GM18868 (cell line): Measurements from ENCODE around the gene SHROOM4.

Experiments
- ATAC-seq: cut with Tn5 transposase; IDR thresholded peaks from one replicate; pipeline ENCODE4 v1.9.1; 2021; ENCODE audit warnings: mild to moderate bottlenecking, moderate library complexity; ENCODE audit not compliant: unreplicated experiment

Gene SHROOM4

DNA sequence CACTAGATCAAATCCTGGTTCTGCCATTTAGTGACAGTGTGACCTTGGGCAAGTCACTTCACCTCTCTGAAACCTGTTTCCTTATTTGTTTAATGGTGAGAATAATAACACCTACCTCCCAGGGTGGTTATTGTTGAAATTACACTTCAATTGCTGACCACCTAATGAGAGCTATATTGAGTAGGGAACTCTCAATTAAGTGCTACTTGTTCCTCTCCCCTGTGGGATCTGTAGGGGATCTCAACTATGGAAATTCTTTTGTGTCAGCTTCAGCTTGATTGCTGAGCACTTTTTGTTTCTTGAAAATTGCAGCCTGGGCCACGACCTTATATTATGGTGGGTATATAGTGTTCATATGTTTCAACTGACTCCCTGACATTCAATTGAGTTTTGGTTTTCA, 102.1 kb downstream of the SHROOM4 start:
- no peak for ATAC-seq

DNA sequence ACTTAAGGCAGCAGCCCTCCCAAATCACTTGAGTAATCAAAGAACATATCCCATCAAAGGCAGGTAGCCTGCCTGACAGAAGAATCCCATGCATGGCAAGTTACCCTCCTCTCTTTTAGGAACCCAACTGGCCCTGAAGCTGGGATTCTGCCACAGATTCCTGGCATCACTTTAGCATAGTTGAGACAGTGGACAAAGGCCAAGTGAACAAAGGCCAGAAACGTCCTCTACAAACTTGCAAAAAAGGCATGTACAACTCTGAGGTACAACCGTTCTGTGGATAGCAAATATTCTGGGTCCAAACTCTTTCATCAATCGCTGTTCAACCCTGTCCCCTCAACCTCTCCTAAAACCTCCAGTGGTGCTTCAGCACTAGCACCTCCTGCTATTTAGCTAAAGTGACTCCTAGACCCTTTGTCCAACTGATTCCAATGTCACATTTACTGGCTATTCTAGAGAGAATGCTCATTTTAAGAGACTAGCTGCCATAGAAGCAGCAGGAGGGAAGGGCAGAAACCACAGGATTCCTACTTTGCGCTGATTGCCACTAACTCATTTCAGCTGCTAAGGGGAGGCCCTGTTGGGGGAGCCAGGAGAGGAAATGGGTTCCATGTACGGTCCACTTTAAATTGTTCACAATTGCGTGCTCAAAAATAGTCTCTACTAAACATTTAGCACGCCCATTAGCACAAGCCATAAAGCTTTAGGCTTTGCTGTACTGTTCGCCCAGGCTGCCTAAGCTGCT, 105.9 kb downstream of the SHROOM4 start:
- ATAC-seq = no peak

DNA sequence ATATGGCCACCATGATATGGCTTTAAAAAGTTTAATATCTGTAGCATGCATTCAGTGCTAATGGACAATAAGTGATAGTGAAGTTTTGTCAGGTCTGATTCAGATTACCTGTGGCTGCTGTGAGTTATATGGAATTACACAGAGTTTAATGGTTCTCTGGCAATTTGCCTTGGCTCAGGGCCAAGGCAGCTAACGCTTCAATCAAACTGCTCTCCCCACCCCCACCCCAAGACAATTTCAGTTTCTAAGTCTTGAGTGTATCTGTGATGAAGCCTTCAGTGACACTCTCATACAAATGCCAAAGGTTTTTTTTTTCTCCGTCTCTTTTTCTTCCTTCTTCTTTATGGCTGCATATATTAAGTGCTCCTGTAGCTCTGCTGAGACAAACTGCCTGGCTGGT, 106.6 kb downstream of the SHROOM4 start:
- ATAC-seq = no peak

DNA sequence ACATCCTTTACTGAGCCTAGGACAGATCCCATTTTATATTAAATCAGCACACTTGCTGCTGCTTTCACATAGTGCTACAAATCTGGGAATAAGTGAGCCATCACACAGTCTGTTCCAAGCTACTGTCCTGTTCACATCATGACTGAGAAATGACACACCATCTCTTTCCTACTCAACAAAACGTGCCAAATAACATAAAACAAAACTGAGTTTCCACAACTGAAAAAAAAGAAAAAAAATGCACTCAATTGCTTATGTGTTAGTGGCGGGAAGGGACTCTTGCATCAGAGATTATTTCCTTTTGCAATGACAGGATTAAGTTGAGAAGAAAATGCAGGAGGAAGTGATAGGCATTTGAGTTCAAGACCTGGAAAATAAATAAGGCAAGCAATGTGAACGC, 109.0 kb downstream of the SHROOM4 start:
- ATAC-seq = no peak

DNA sequence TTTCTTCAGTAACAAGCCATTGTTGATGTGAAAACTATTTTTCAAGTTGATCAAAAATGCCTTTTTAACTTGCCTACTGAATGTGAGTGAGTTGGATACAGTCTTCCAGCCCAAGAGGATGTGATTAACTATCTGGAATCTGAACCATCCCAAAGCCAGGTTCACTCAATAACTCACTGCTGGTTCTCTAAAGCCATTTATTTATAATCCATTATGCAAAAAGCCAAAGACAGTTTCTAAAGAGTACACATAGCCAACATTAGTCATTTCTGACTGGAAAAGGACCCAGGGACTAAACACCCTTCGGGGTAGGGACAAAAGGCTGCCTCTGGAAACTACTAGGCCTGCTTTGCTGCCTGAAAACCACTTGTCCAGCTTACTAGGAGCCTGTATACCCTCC, 109.6 kb downstream of the SHROOM4 start:
- no peak for ATAC-seq

DNA sequence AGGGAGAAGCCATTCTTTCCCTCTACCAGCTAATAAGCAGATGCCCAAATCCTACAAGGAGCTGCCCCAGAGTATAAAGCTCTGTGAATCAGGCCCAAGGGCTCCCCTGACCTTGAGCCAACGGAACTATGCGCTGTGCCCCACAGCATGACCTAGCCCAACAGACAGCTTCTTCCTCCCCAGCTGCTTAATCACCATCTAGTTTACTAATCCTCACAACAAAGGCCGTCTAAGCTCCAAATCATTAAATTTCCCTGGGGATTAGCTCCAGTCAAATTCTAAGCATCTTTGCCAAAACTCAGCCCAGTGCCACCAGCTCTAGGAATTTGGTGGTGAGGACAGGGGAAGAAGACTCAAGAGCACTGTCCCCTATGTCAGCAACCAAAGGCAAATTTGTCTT, 113.1 kb downstream of the SHROOM4 start:
- no peak for ATAC-seq

DNA sequence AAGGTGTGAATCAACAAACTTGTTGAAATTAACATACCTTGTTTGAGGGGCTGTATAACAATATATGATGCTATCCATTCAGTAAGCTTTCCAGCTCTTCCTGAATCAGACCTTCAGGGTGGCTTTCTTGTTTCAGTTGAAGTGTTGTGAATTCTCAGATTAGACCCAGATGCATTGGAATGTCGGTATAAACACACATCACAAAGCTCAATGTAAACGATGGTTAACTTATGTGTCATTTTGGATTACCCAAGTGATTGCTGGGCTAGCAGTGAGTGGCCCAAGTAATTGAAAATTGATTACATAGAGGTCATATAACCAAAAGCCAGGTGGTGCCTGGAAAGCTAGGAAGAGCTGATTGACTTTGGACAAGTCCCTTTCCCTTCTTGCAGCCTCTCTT, 115.0 kb downstream of the SHROOM4 start:
- ATAC-seq = no peak

DNA sequence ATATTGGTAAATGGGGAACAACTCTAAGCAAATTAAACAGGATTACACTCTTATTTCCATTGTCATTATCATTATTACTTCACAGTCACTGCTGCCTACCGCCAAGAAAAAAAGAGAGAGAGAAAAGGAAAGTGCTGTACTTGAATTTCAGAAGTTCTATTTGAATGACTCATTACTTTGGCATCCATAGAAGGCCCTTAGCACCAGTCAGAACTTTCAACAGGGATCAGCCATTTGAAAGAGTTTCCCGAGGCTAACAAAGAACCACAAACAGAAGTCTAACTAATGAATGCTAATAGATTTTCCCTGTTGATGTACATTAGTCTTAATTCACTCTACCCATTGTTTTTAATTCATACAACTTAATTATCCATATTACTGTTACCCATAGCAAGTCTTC, 116.3 kb downstream of the SHROOM4 start:
- no peak for ATAC-seq

DNA sequence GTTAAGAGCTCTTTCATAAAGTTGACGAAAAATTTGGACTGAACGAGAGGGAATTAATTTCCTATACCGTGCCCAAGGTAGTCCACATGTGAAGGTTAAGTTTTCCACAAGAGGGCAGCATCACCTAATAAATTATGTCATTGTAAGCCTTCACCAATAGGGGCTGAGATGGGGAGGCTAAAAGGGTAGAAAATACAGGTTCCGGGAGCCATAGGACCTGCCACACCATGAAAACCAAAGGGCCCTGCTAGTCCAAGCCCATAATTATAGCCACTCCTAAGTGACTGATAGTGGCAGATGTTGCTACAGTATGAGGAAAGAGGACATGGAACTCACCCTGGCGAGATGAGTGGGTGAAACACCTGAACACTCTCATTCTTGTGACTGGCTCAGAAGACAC, 122.2 kb downstream of the SHROOM4 start:
- ATAC-seq = peak; percentile 94

DNA sequence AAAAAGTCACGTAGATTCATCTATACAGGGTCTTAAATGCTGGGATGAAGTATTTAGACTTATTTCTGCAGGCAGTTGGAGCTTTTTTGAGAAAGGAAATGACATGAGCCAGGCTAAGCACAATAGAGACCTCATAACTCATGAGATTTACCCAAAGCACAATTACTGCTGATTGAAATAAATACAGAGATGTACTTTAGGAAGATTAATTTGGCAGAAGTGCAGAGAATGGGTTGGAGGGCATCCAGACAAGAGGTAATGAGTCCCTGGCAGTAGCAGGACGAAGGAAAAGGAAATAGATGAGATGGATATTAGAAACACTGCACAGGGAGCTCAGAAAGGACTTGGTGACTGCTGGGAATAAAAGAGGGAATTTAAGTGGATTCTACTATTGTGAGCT, 129.1 kb downstream of the SHROOM4 start:
- ATAC-seq = no peak

DNA sequence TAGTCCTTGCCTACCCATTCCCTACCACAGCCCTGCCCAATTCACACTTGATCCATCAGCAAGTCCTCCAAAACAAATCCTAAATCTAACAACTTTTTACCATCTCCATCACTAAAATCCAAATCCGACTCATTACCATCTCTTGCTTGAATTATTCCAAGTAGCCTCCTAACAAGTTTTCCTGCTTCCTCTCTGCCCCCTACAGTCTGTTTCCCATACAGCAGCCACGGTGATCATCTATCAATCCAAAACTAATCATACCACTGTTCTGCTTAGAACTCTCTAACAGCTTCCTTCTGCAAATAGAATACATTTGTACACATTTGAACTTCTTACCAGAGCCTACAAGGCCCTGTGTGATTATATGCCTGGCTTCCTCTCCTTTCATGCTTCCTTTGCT, 133.0 kb downstream of the SHROOM4 start:
- no peak for ATAC-seq

DNA sequence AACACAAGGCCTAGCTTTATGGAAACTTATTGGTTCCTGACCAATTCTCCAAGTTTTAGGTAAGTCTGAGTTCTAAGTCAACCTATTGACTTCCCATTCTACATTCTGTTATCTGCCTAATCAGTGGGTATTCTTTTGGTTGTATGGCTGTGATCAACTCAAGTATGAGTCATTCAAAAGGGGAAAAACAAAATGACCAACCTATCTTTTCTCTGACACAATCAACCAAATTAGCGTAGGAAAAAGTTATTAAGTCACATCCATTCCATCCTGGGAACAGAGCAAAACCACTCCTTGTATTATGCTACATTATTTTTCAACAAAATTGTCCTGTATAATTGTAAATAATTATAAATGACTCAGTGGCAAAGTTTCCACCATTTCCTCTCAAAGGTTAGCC, 136.2 kb downstream of the SHROOM4 start:
- ATAC-seq = no peak

DNA sequence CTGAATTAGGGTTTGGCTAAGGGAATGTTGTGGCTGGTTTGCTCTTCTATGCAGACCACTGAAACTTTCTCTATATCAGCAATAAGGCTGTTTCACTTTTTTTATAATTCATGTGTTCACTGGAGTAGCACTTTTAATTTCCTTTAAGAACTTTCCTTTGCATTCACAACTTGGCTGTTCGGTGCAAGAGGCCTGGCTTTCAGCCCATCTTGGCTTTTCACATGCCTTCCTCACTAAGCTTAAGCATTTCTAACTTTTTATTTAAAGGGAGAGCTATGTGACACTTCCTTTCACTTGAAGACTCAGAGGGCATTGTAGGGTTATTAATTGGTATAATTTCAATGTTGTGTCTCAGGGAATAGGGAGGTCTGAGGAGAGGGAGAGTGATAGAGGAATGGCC, 142.3 kb downstream of the SHROOM4 start:
- no peak for ATAC-seq

DNA sequence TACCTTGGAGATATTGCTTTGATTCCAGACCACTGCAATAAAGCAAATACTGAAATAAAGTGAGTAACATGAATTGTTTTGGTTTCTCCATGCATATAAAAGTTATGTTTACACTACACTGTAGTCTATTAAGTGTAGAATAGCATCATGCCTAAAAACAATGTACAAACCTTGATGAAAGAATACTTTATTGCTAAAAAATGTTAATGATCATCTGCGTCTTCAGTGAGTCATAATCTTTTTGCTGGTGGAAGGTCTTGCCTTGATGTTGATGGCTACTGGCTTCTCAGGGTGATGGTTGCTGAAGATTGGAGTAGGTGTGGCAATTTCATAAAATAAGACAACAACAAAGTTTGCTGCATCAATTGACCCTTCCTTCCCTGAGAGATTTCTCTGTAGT, 145.1 kb downstream of the SHROOM4 start:
- no peak for ATAC-seq

DNA sequence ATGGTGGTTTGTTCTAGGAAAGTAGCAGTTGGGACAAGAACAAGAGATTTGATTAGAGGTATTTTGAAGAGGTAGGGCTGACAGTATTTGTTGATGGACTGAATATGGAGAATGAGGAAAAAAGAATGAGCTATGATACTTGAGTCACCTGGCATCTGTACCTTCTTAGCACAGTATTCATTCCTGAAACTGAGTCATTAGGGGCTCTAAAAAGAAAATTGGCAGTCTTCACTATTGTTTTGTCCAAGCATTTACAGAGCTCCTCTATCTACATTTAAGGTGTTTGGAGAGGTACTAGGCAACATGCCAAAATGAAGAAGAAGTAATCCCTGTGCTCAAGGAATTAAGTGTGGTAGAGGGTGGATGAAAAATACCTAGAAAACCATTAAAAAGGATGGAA, 165.8 kb downstream of the SHROOM4 start:
- ATAC-seq = no peak

DNA sequence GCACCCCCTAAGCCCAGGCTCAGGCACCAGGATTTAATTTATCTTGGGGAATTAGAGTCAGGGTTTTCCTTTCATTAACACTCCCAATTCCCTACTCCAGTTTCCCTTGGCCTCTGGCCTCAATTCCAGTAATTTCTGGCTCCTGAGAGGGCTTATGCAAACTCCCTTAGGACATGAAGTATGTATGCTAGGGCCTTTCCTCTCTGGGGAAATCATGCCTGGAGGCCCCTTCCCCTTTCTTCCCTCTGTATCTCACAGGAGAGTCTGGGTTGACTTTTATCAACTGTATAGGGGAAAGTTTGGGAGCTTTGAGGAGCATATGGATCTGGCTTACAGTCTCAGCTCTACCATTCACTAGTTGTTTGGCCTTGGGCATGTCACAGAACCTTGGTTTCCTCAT, 169.5 kb downstream of the SHROOM4 start:
- ATAC-seq = no peak

DNA sequence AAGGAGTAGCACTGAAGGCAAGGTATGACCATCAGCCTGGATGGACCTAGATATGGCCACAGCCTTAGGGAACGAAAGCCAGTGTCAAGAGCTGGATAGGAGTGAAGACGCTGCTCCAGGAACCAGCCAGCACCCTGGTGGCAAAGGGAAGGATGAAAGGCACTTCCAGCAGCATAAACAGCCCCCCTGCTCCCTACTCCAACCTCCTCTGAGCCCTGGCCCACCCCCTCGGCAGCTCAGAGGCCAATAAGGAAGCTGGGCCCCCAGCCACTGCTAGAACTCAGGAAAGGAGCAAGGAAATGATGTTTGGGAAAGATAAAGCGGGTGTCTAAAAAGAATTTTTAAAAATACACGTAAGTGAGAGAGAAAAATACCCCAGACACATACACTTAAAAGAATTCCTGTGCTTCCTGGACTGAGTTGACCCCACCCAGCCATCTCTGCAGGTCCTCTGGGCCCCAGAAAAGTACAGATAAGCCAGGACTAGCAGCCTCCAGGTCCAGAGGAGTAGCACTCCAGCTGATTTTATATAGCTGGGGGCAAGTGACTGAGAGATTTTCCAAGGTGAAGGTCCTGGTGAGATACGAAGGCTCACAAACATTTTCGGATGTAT, 170.4 kb downstream of the SHROOM4 start:
- ATAC-seq = no peak

DNA sequence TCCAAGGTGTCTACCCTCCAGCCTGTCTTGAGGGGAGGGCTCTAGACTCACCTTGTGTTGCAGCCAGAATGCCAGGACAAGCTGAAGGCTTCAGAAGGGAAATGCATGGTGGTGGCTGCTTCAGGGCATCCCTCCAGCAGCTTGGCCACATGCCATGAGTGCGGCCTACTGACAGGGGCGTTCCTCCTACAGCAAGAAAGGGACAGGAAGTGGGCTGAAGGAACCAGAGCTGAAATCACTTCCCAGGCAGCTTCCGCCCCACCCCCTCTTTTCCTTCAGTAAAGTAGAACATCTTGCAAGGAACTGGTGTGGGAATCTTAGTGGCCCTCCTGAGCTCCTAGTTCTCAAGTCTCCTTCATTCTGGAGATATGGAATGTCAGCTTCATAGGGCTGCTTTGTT, 175.9 kb downstream of the SHROOM4 start:
- no peak for ATAC-seq

DNA sequence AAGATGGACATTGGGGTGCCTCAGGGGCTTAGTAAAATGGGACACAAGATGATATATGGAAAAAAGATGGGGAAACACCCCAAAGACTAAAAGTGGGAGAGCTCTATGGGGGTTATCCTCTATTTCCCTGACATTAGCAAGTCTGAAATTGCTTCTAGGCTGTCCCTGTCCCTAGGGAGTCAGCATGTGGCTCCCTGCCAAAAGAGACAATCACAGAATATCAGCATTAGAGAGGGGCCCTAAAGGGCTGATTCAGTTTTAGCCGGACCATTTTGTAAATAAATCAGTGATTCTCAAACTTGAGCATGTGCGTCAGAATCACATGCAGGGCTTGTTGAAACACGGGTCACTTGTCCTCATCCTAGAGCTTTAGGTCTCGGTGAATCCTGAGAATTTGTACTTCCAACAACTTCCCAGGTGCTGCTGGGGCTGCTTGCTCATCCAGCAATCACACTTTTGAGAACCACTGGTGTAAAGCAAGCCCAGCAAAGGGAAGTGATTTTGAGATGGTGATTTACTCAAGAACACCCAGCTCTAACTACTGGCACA, 178.1 kb downstream of the SHROOM4 start:
- ATAC-seq = no peak

DNA sequence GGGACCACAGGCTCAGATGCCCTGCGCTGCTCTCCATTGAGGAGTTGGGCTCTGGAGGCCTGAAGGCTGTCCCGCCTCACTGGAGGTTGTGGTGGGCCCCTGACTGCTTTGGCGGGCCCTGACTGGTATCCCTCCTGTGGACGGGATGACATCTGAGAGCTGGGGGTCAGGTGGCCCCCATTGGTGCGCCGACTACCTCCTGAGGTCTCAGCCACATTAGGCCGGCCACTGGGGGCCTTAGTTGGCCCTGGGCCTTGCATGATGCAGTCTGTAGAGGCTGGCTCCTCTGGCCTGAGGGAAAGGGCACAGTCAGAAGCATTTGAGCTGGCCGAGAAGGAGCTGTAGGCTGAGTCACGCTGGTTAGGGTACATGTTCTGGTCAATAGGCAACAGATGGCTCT, 178.8 kb downstream of the SHROOM4 start:
- no peak for ATAC-seq

DNA sequence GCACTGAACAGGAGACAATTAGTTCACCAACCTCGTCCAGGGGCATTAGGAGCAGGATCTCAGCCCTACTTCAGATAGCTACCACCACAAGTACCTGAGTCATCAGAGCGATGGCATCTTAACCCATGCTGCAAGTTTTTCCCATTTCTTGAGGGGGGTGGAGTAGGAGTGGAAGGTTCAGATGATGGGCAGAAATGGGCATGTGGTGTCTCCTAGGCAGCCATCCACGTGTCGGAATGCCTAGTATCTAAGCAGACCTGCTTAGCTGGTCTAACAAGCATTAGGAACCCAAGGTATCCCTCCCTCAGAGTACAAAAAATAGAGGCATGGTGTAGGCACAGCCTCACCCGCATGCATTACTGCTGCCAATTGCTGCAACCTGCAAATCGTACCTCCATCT, 184.2 kb downstream of the SHROOM4 start:
- no peak for ATAC-seq

DNA sequence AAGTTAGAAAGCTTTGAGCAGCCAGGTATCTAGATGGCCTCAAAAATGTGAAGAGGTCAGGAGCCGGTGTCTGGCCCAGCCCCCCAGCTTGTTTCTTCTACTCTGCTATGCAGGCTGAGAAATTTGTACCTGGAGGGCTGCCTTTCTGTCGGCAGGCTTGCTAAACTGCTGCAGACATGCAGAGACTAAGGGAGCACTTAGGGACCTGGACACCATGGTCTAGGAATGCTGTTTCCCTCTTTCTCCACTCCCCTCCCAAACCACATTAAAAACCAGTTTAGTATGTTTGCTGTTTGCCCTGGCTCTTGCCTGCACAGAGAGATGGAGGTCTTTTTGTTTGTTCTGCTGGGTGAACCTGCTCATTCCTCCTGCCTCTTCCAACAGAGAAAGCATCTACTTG, 186.3 kb downstream of the SHROOM4 start:
- ATAC-seq = no peak

DNA sequence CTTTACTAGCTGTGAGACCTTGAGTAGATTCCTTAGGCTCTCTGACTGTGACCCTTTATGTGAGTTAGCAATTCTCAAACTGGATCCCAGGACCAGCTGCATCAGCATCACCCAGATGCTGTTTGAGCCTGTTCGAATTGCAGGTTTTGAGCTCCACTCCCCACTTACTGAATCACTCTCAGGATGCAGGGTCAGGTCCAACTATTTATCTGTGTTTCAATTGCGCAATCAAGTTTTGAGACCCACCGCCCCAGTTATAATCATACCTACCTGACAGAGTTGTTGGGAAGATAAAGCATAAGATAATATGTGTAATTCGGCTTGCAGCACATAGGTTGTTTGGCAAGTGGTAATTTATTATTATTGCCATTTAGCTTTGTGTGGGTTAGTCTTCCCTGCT, 187.6 kb downstream of the SHROOM4 start:
- ATAC-seq = no peak
